PFSK-1 (cell line): ENCODE results near the gene ALG14.

Source experiments
- FOXP2 ChIP-seq: optimal IDR thresholded peaks from 2 replicates; pipeline ENCODE3; 2011; ENCODE audit warnings: borderline replicate concordance, control low read depth, inconsistent platforms; ENCODE audit not compliant: insufficient read depth; ENCODE audit errors: extremely low read length, extremely low read depth
- POLR2AphosphoS5 ChIP-seq: IDR thresholded peaks from 2 replicates; pipeline ENCODE4 v1.6.1; 2012; ENCODE audit warnings: low read depth, mild to moderate bottlenecking, control low read depth, low read length, moderate library complexity
- REST ChIP-seq, 2 experiments: IDR thresholded peaks; 2 replicates each; pipeline versions ENCODE4 v1.6.1 to v1.8.0; 2011 to 2012; ENCODE audit warnings: low read depth in 2 of 2, low read length in 2 of 2, control low read depth in 1 of 2, inconsistent platforms in 1 of 2, mild to moderate bottlenecking in 1 of 2, moderate library complexity in 1 of 2; ENCODE audit not compliant: insufficient read depth in 1 of 2
- SIN3A ChIP-seq: IDR thresholded peaks from 2 replicates; pipeline ENCODE4 v1.6.1; 2012; ENCODE audit warnings: mild to moderate bottlenecking, low read length, moderate library complexity, borderline replicate concordance; ENCODE audit not compliant: insufficient read depth
- TAF1 ChIP-seq: IDR thresholded peaks from 2 replicates; pipeline ENCODE4 v1.6.1; 2012; ENCODE audit warnings: low read length, control low read depth, borderline replicate concordance; ENCODE audit not compliant: insufficient read depth

The ALG14 gene

GRCh38 chr1:95067568-95067967, 5.2 kb downstream of the ALG14 start:
- no peak for TF ChIP-seq REST (IDR thresholded peaks at IDR 0.05; ENCODE audit: insufficient read depth in 1 of 2, low read depth in 2 of 2, low read length in 2 of 2)
- TF ChIP-seq FOXP2, result no peak
- TF ChIP-seq POLR2AphosphoS5, result no peak
- TF ChIP-seq TAF1, result no peak
- no peak for TF ChIP-seq SIN3A

- TF ChIP-seq FOXP2 (no peak), TAF1 (no peak), REST (IDR thresholded peaks at IDR 0.05; ENCODE audit: insufficient read depth in 1 of 2, low read depth in 2 of 2, low read length in 2 of 2) (no peak), SIN3A (no peak), POLR2AphosphoS5 (no peak)
These were observed 5.7 kb downstream of the ALG14 start for GRCh38 chr1:95067062-95067461.

- no peak for TF ChIP-seq TAF1
- TF ChIP-seq FOXP2, result no peak
- no peak for TF ChIP-seq REST (IDR thresholded peaks at IDR 0.05; ENCODE audit: insufficient read depth in 1 of 2, low read depth in 2 of 2, low read length in 2 of 2)
- no peak for TF ChIP-seq SIN3A
- no peak for TF ChIP-seq POLR2AphosphoS5
These were observed 11.2 kb downstream of the ALG14 start for GRCh38 chr1:95061445-95062006.

GRCh38 chr1:95058974-95059373, 13.8 kb downstream of the ALG14 start:
- TF ChIP-seq SIN3A, result no peak
- TF ChIP-seq FOXP2, result no peak
- TF ChIP-seq POLR2AphosphoS5, result no peak
- TF ChIP-seq REST (IDR thresholded peaks at IDR 0.05; ENCODE audit: insufficient read depth in 1 of 2, low read depth in 2 of 2, low read length in 2 of 2), result no peak
- no peak for TF ChIP-seq TAF1

GRCh38 chr1:95057351-95057750, 15.4 kb downstream of the ALG14 start:
- TF ChIP-seq TAF1 (no peak), FOXP2 (no peak), SIN3A (no peak), REST (IDR thresholded peaks at IDR 0.05; ENCODE audit: insufficient read depth in 1 of 2, low read depth in 2 of 2, low read length in 2 of 2) (no peak), POLR2AphosphoS5 (no peak)
